H1 (cell line): ENCODE results near the gene STXBP4. TPM values are rescaled to one million over a fixed set of nuclear protein-coding genes. Genes with fewer than 3 reads are reported as not detected.

Source experiments
- CTCF ChIA-PET: fragments of 300-600 bp; sonication (Branson Sonifier 250); formaldehyde crosslinking; loops from one replicate; lab custom pipeline; 2021; ENCODE audit not compliant: partially characterized antibody; lab: Charles Lee
- POLR2A ChIA-PET: fragments of 300-600 bp; sonication (Branson Sonifier 250); formaldehyde crosslinking; loops from one replicate; lab custom pipeline; 2021; ENCODE audit warnings: inconsistent platforms; ENCODE audit not compliant: partially characterized antibody; lab: Charles Lee
- DNase-seq, 2 experiments: peaks; one replicate each; pipeline versions ENCODE4 v3.0.0 to v3.0.0-alpha.2; 2010 to 2022; ENCODE audit warnings: low spot score in 2 of 2, low read depth in 1 of 2, mixed read lengths in 1 of 2
- FAIRE-seq: peaks from 2 replicates; lab custom pipeline; 2011; peaks lifted over from hg19 to GRCh38; lab: Jason Lieb, UNC
- H2AFZ ChIP-seq: 2 replicates; pipeline ENCODE4 v1.8.1; 2012; ENCODE audit warnings: low read length, inconsistent platforms
- H2AK5ac ChIP-seq: 2 replicates; pipeline ENCODE4 v1.6.1; 2013; ENCODE audit warnings: low read depth, low read length
- H2BK120ac ChIP-seq: replicated peaks from 2 replicates; pipeline ENCODE3; 2013; ENCODE audit warnings: low read depth, low read length, inconsistent platforms
- H2BK12ac ChIP-seq: 2 replicates; pipeline ENCODE4 v1.6.1; 2013; ENCODE audit warnings: low read depth, low read length
- H2BK15ac ChIP-seq: 2 replicates; pipeline ENCODE4 v1.6.1; 2013; ENCODE audit warnings: low read length
- H2BK20ac ChIP-seq: 2 replicates; pipeline ENCODE4 v1.6.1; 2013; ENCODE audit warnings: low read length
- H2BK5ac ChIP-seq: 2 replicates; pipeline ENCODE4 v1.6.1; 2013; ENCODE audit warnings: low read depth, low read length
- H3K14ac ChIP-seq: 2 replicates; pipeline ENCODE4 v1.6.1; 2013; ENCODE audit warnings: inconsistent platforms; ENCODE audit not compliant: insufficient read length
- H3K18ac ChIP-seq: 2 replicates; pipeline ENCODE4 v1.6.1; 2013; ENCODE audit warnings: low read length; ENCODE audit errors: extremely low read depth
- H3K23ac ChIP-seq: 2 replicates; pipeline ENCODE4 v1.6.1; 2013; ENCODE audit warnings: inconsistent platforms; ENCODE audit not compliant: insufficient read length
- H3K23me2 ChIP-seq: 2 replicates; pipeline ENCODE4 v1.6.1; 2013; ENCODE audit warnings: low read depth, low read length
- H3K27ac ChIP-seq: 2 replicates; pipeline ENCODE4 v1.6.1; 2011; ENCODE audit warnings: low read depth, low read length, inconsistent platforms
- H3K27me3 ChIP-seq, 4 experiments: replicated peaks in 1 of 4; 1 replicate in 1 of 4; 2 replicates in 3 of 4; pipeline versions ENCODE4 v1.6.1 to v1.8.1; 2011 to 2013; ENCODE audit warnings: low read length in 3 of 4, mild to moderate bottlenecking in 3 of 4, inconsistent platforms in 2 of 4, mixed read lengths in 2 of 4, moderate library complexity in 1 of 4; ENCODE audit not compliant: control insufficient read depth in 3 of 4, insufficient read depth in 3 of 4; ENCODE audit errors: extremely low read depth in 1 of 4
- H3K36me3 ChIP-seq, 4 experiments: 2 replicates each; pipeline versions ENCODE4 v1.6.1 to v1.8.1; 2011 to 2013; ENCODE audit warnings: mild to moderate bottlenecking in 4 of 4, low read length in 3 of 4, moderate library complexity in 2 of 4, control low read depth in 1 of 4, inconsistent platforms in 1 of 4; ENCODE audit not compliant: insufficient read depth in 4 of 4, control insufficient read depth in 2 of 4
- H3K4ac ChIP-seq: replicated peaks from 2 replicates; pipeline ENCODE3; 2013; ENCODE audit warnings: low read length, low read depth, mixed read lengths, inconsistent platforms; ENCODE audit not compliant: insufficient read length
- H3K4me1 ChIP-seq, 4 experiments: replicated peaks in 1 of 4; 1 replicate in 1 of 4; 2 replicates in 3 of 4; pipeline versions ENCODE4 v1.6.1 to v1.8.1; 2011 to 2013; ENCODE audit warnings: low read length in 3 of 4, inconsistent platforms in 2 of 4, mixed read lengths in 1 of 4; ENCODE audit not compliant: insufficient read depth in 4 of 4, control insufficient read depth in 3 of 4
- H3K4me2 ChIP-seq, 2 experiments: 2 replicates each; pipeline versions ENCODE4 v1.6.1 to v1.8.1; 2011 to 2013; ENCODE audit warnings: low read depth in 2 of 2, low read length in 2 of 2, control low read depth in 1 of 2, inconsistent platforms in 1 of 2, mild to moderate bottlenecking in 1 of 2; ENCODE audit not compliant: insufficient read depth in 1 of 2
- H3K4me3 ChIP-seq, 4 experiments: fragments of 200-600, 300-600 bp in 1 of 4; sonication (generic), shearing (Covaris generic), sonication (Bioruptor Twin) in 1 of 4; 2 replicates each; pipeline versions ENCODE4 v1.5.1 to v1.8.1; 2011 to 2016; ENCODE audit warnings: low read length in 4 of 4, low read depth in 3 of 4, control low read depth in 2 of 4, inconsistent platforms in 2 of 4, mild to moderate bottlenecking in 2 of 4, mixed read lengths in 1 of 4, moderate library complexity in 1 of 4; ENCODE audit not compliant: insufficient read depth in 2 of 4; ENCODE audit errors: extremely low read depth in 1 of 4
- H3K56ac ChIP-seq: replicated peaks from 2 replicates; pipeline ENCODE3; 2013; ENCODE audit warnings: low read depth, mild to moderate bottlenecking, mixed read lengths, low read length, inconsistent platforms; ENCODE audit not compliant: insufficient read length
- H3K79me1 ChIP-seq: 2 replicates; pipeline ENCODE4 v1.6.1; 2013; ENCODE audit warnings: low read depth, low read length, control low read depth
- H3K79me2 ChIP-seq, 2 experiments: 2 replicates each; pipeline versions ENCODE4 v1.6.1 to v1.8.1; 2012 to 2013; ENCODE audit warnings: low read length in 2 of 2, mild to moderate bottlenecking in 2 of 2, inconsistent platforms in 1 of 2; ENCODE audit not compliant: insufficient read depth in 2 of 2, control insufficient read depth in 1 of 2
- H3K9ac ChIP-seq, 4 experiments: replicated peaks in 1 of 4; 1 replicate in 1 of 4; 2 replicates in 3 of 4; pipeline versions ENCODE4 v1.6.1 to v1.8.1; 2011 to 2013; ENCODE audit warnings: low read depth in 3 of 4, low read length in 3 of 4, control low read depth in 2 of 4, mild to moderate bottlenecking in 2 of 4, moderate library complexity in 2 of 4, inconsistent platforms in 1 of 4; ENCODE audit errors: extremely low read depth in 1 of 4
- H3K9me3 ChIP-seq, 2 experiments: 2 replicates each; pipeline versions ENCODE4 v1.6.1 to v1.8.1; 2012 to 2013; ENCODE audit warnings: mild to moderate bottlenecking in 2 of 2, moderate library complexity in 2 of 2, control low read depth in 1 of 2, inconsistent platforms in 1 of 2, low read depth in 1 of 2, low read length in 1 of 2, mixed read lengths in 1 of 2; ENCODE audit not compliant: insufficient read depth in 2 of 2
- H4K20me1 ChIP-seq, 2 experiments: replicated peaks in 1 of 2; 2 replicates each; pipeline versions ENCODE3 to v1.8.1; 2011 to 2013; ENCODE audit warnings: inconsistent platforms in 2 of 2, low read length in 2 of 2, mild to moderate bottlenecking in 1 of 2; ENCODE audit not compliant: insufficient read depth in 2 of 2, control insufficient read depth in 1 of 2
- H4K5ac ChIP-seq: 2 replicates; pipeline ENCODE4 v1.6.1; 2013; ENCODE audit warnings: low read length, low read depth, mixed read lengths, inconsistent platforms; ENCODE audit not compliant: insufficient read length
- H4K8ac ChIP-seq: 2 replicates; pipeline ENCODE4 v1.8.0; 2013; ENCODE audit warnings: mild to moderate bottlenecking, moderate library complexity, low read length, inconsistent platforms; ENCODE audit not compliant: insufficient read depth; ENCODE audit errors: extremely low read depth
- H4K91ac ChIP-seq: replicated peaks from 2 replicates; pipeline ENCODE3; 2013; ENCODE audit warnings: low read length, mixed read lengths, inconsistent platforms; ENCODE audit not compliant: insufficient read length
- EGR1 ChIP-seq: IDR thresholded peaks from 2 replicates; pipeline ENCODE4 v1.6.1; 2011; ENCODE audit warnings: low read depth, low read length, borderline replicate concordance
- SIX5 ChIP-seq: IDR thresholded peaks from 2 replicates; pipeline ENCODE4 v1.6.1; 2011; ENCODE audit warnings: mild to moderate bottlenecking, low read depth, low read length
- WGBS, 2 experiments: shearing (Covaris generic) in 1 of 2; methylation state at CpG; one replicate each; pipeline versions ENCODE4 v1.1.6 to v1.1.7; 2013 to 2015; ENCODE audit warnings: low lambda C conversion rate in 2 of 2, mixed read lengths in 2 of 2, inconsistent platforms in 1 of 2, low coverage in 1 of 2, missing lambda C conversion rate in 1 of 2; ENCODE audit not compliant: insufficient replicate concordance in 2 of 2, insufficient coverage in 1 of 2, insufficient read length in 1 of 2; ENCODE audit errors: extremely low coverage in 1 of 2, missing lambda C conversion rate in 1 of 2; 5-methylcytosine and 5-hydroxymethylcytosine counted together
- polyA plus RNA-seq, 7 experiments: library from polyadenylated mRNA; depleted of rRNA in 3 of 7; stranded (reverse) in 5 of 7; unstranded in 2 of 7; fragments of >200 nt in 5 of 7; fragments of 200-250 nt in 2 of 7; gene quantifications; 1 replicate in 5 of 7; 2 replicates in 1 of 7; 4 replicates in 1 of 7; pipeline versions ENCODE4 v1.2.1 to v1.2.3, GENCODE V29; 2011 to 2013; ENCODE audit warnings: missing spikeins in 2 of 7, mixed read lengths in 2 of 7
- total RNA-seq: library from RNA; stranded (reverse); fragmentation: NEBNext Ultra II Directional; extraction: Animal tissue kit (Norgen Biotek cat#: 25700); gene quantifications from 2 replicates; pipeline ENCODE4 v1.2.1, GENCODE V29; 2021

The STXBP4 gene
- total and polyA plus RNA-seq, 2 of the 8 experiments (the other 6 are each of a cell fraction or from before 2014, with no cell fraction given) = 3.2 to 18.5 TPM

- no peaks in the 10 kb centered on the region for H3K36me3 ChIP-seq
- DNase-seq (no peak), FAIRE-seq (no peak)
- H4K20me1 ChIP-seq = no peaks in the 10 kb centered on the region
- H2AK5ac ChIP-seq = no peak overlapping the region
- no peak overlapping the region for H4K8ac ChIP-seq
- no peak overlapping the region for H2AFZ ChIP-seq
- no peak for TF ChIP-seq EGR1
- peak; percentile 15; the same call in 1 of the 2 replicates for TF ChIP-seq SIX5
- H3K9ac ChIP-seq = no peak overlapping the region
- H3K27me3 ChIP-seq = peaks cover 0 to 2% (median 0%) of the 10 kb centered on the region in 4 experiments; a peak in 1 of 7 replicates
- no peak overlapping the region for H3K4me2 ChIP-seq
- H2BK12ac ChIP-seq = no peak overlapping the region
- no peak overlapping the region for H3K14ac ChIP-seq
- no peaks in the 10 kb centered on the region for H3K79me1 ChIP-seq
- H3K4ac ChIP-seq = no peak overlapping the region
- H2BK120ac ChIP-seq = no peak overlapping the region
- H2BK5ac ChIP-seq = no peak overlapping the region
- H2BK20ac ChIP-seq = no peak overlapping the region
- H2BK15ac ChIP-seq = no peak overlapping the region
- POLR2A ChIA-PET = no interaction called here
- CTCF ChIA-PET = interaction anchor here (0.6 to 1.0 kb wide), 3 partner anchors 9 to 142 kb away, joined by 3 read pairs; no protein-coding TSS in a partner anchor
- H3K9me3 ChIP-seq = no peaks in the 10 kb centered on the region
- no peaks in the 10 kb centered on the region for H3K4me1 ChIP-seq
- H3K4me3 ChIP-seq = no peak overlapping the region
- no peak overlapping the region for H4K5ac ChIP-seq
- WGBS, 2 experiments = 87% methylated on average over 2 of the region's 2 CpGs; no CpG with 5 or more reads in 1 of the 2 experiments
- H3K56ac ChIP-seq = no peak overlapping the region
- no peak overlapping the region for H3K27ac ChIP-seq
- H3K23ac ChIP-seq = no peak overlapping the region
- no peak overlapping the region for H3K18ac ChIP-seq
- H3K79me2 ChIP-seq = no peaks in the 10 kb centered on the region
- no peaks in the 10 kb centered on the region for H3K23me2 ChIP-seq
- H4K91ac ChIP-seq = no peak overlapping the region
Observed at GRCh38 chr17:55154101-55154500, 185.5 kb downstream of the STXBP4 start.
